Ovary (tissue), 9 donors: ENCODE results near the gene UPB1. TPM values are rescaled to one million over a fixed set of nuclear protein-coding genes. Genes with fewer than 3 reads are reported as not detected.

ENCODE experiments used
- DNase-seq, 5 donors: peaks; one replicate each; pipeline ENCODE4 v3.0.0-alpha.2; 2019 to 2020
- H3K27ac ChIP-seq, 2 donors: fragments of 200-600 bp; one replicate each; pipeline versions ENCODE4 v1.5.1 to v1.8.0; 2019 to 2022
- H3K27me3 ChIP-seq: fragments of 200-600 bp; one replicate; pipeline ENCODE4 v1.8.0; 2022
- H3K36me3 ChIP-seq: fragments of 200-600 bp; sonication (generic); one replicate; pipeline ENCODE4 v1.5.1; 2019
- H3K4me1 ChIP-seq: one replicate; pipeline ENCODE4 v1.8.1; 2013; ENCODE audit warnings: mild to moderate bottlenecking, moderate library complexity; ENCODE audit not compliant: insufficient read depth
- H3K4me3 ChIP-seq: fragments of 200-600 bp; sonication (generic); one replicate; pipeline ENCODE4 v1.5.1; 2017
- H3K9me3 ChIP-seq, 2 donors: fragments of 200-600 bp in 1 of 2; sonication (generic) in 1 of 2; one replicate each; pipeline versions ENCODE4 v1.5.1 to v1.8.1; 2013 to 2019; ENCODE audit warnings: mild to moderate bottlenecking in 1 of 2, moderate library complexity in 1 of 2
- CTCF ChIP-seq, 3 donors: fragments of 450-650 bp in 2 of 3; fragments of 200-600 bp in 1 of 3; IDR thresholded peaks; one replicate each; pipeline versions ENCODE4 v1.5.1 to v1.8.0; 2016 to 2022; ENCODE audit warnings: antibody characterized with exemption in 3 of 3, mild to moderate bottlenecking in 1 of 3
- EP300 ChIP-seq: sonication (generic); formaldehyde crosslinking; IDR thresholded peaks from one replicate; pipeline ENCODE4 v1.6.1; 2017; ENCODE audit warnings: antibody characterized with exemption
- POLR2A ChIP-seq: fragments of 450-650 bp; IDR thresholded peaks from one replicate; pipeline ENCODE4 v1.6.1; 2017; ENCODE audit warnings: antibody characterized with exemption, mild to moderate bottlenecking, moderate library complexity
- WGBS, 3 donors: extraction: QIAGEN DNeasy Blood & Tissue Kit in 1 of 3; methylation state at CpG; one replicate each; pipeline versions ENCODE4 v1.1.5 to v1.1.7; 2013 to 2017; 5-methylcytosine and 5-hydroxymethylcytosine counted together
- intact Hi-C, 4 donors: fragments of 100-400 bp; cut with DNase I; formaldehyde crosslinking; loops; one replicate each; pipeline versions ENCODE4 v1.11.0 to v1.15.1; 2022 to 2023
- polyA plus RNA-seq, 2 donors: library from polyadenylated mRNA; stranded (reverse); fragments of 200-250 nt in 1 of 2; fragments of 350-450 nt in 1 of 2; fragmentation: Illumina TruSeq in 1 of 2; extraction: RNeasy Lipid Tissue Mini Kit (QIAGEN cat#74804) in 1 of 2; gene quantifications; one replicate each; pipeline ENCODE4 v1.2.3, GENCODE V29; 2013 to 2014
- total RNA-seq, 7 donors: library from RNA; depleted of rRNA in 2 of 7; stranded (reverse); fragments of >200 nt in 2 of 7; fragmentation: NEBNext Ultra II Directional in 3 of 7; extraction: Animal tissue kit (Norgen Biotek cat#: 25700) in 3 of 7; gene quantifications; one replicate each; pipeline versions ENCODE4 v1.1.0 to v1.2.4, GENCODE V29; 2016 to 2023
- donor health status: DM: no; HTN: no; CAD: no; lungs with moderate emphysema.
- donor health status: DM: no; HTN: no; CAD: no.
- donor health status: Bipolar disorder and iron deficiency.
- donor health status: DM: yes; HTN: yes; CAD: no.
- donor health status: DM: no; HTN: no; CAD: no.
- donor health status: DM: yes; HTN: yes; CAD: no.

UPB1 gene
- total and polyA plus RNA-seq, 9 donors, result 0.15 to 1.2 (median 0.33) TPM; not detected in 2

GRCh38 chr22:24457894-24458420 lies 37.2 kb upstream of the UPB1 start:
- Histone ChIP-seq H3K4me3 (no peak overlapping the region), H3K9me3 (no peaks in the 10 kb centered on the region), H3K27me3 (no peaks in the 10 kb centered on the region), H3K27ac (no peak overlapping the region), H3K4me1 (peaks cover 16% of the 10 kb centered on the region), H3K36me3 (no peaks in the 10 kb centered on the region)
- intact Hi-C loops, result no loop called here
- DNase-seq, result no peak
- TF ChIP-seq CTCF (IDR thresholded peaks at IDR 0.05), result no peak
- no peak for TF ChIP-seq EP300
- TF ChIP-seq POLR2A, result no peak
- 63 to 72% (median 65%) methylated on average over 3 of the region's 3 CpGs for WGBS, 3 donors

GRCh38 chr22:24459911-24460310 lies 35.2 kb upstream of the UPB1 start:
- Histone ChIP-seq H3K27ac (no peak overlapping the region), H3K4me3 (no peak overlapping the region), H3K27me3 (no peaks in the 10 kb centered on the region), H3K36me3 (no peaks in the 10 kb centered on the region), H3K9me3 (no peaks in the 10 kb centered on the region), H3K4me1 (peaks cover 11% of the 10 kb centered on the region)
- 15 to 50% (median 15%) methylated on average over 1 of the region's 1 CpG for WGBS, 3 donors
- no peak for TF ChIP-seq POLR2A
- TF ChIP-seq EP300, result no peak
- TF ChIP-seq CTCF (IDR thresholded peaks at IDR 0.05), result no peak
- intact Hi-C loops, result no loop called here
- DNase-seq, result no peak

- 64 to 71% (median 67%) methylated on average over 10 of the region's 10 CpGs for WGBS, 3 donors
- Histone ChIP-seq H3K4me3 (no peak overlapping the region), H3K36me3 (no peaks in the 10 kb centered on the region), H3K27ac (no peak overlapping the region), H3K9me3 (no peaks in the 10 kb centered on the region), H3K4me1 (peaks cover 8% of the 10 kb centered on the region), H3K27me3 (no peaks in the 10 kb centered on the region)
- TF ChIP-seq CTCF (IDR thresholded peaks at IDR 0.05) (no peak), POLR2A (no peak), EP300 (no peak)
- no peak for DNase-seq
- intact Hi-C loops, result no loop called here
These were observed 34.6 kb upstream of the UPB1 start for GRCh38 chr22:24460418-24461089.

- Histone ChIP-seq H3K9me3 (no peaks in the 10 kb centered on the region), H3K27me3 (no peaks in the 10 kb centered on the region), H3K27ac (no peak overlapping the region), H3K4me3 (no peak overlapping the region), H3K4me1 (peaks cover 8% of the 10 kb centered on the region), H3K36me3 (no peaks in the 10 kb centered on the region)
- intact Hi-C loops, result no loop called here
- no peak for DNase-seq
- 91 to 93% (median 93%) methylated on average over 6 of the region's 6 CpGs for WGBS, 3 donors
- TF ChIP-seq EP300, result no peak
These were observed 31.9 kb upstream of the UPB1 start for GRCh38 chr22:24463071-24463760.

GRCh38 chr22:24465566-24465965 lies 29.6 kb upstream of the UPB1 start:
- Histone ChIP-seq H3K27me3 (no peaks in the 10 kb centered on the region), H3K27ac (no peak overlapping the region), H3K4me1 (peaks cover 8% of the 10 kb centered on the region), H3K36me3 (no peaks in the 10 kb centered on the region), H3K4me3 (no peak overlapping the region), H3K9me3 (no peaks in the 10 kb centered on the region)
- 57 to 63% (median 59%) methylated on average over 5 of the region's 5 CpGs for WGBS, 3 donors
- intact Hi-C loops, result no loop called here
- no peak for DNase-seq
- TF ChIP-seq POLR2A (no peak), CTCF (IDR thresholded peaks at IDR 0.05) (no peak), EP300 (no peak)
